ENCODE measurements around the gene PRRX2.

GRCh38 chr9:129628709-129629108 lies 36.7 kb upstream of the PRRX2 start:
- TF ChIP-seq POLR2A (IDR thresholded peaks at IDR 0.05): no peak
- TF ChIP-seq, protein P1, sequence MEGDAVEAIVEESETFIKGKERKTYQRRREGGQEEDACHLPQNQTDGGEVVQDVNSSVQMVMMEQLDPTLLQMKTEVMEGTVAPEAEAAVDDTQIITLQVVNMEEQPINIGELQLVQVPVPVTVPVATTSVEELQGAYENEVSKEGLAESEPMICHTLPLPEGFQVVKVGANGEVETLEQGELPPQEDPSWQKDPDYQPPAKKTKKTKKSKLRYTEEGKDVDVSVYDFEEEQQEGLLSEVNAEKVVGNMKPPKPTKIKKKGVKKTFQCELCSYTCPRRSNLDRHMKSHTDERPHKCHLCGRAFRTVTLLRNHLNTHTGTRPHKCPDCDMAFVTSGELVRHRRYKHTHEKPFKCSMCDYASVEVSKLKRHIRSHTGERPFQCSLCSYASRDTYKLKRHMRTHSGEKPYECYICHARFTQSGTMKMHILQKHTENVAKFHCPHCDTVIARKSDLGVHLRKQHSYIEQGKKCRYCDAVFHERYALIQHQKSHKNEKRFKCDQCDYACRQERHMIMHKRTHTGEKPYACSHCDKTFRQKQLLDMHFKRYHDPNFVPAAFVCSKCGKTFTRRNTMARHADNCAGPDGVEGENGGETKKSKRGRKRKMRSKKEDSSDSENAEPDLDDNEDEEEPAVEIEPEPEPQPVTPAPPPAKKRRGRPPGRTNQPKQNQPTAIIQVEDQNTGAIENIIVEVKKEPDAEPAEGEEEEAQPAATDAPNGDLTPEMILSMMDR (IDR thresholded peaks at IDR 0.05): no peak
- TF ChIP-seq POLR2AphosphoS5 (IDR thresholded peaks at IDR 0.05): no peak
